Fibroblast of skin of right quadriceps (primary cell): ENCODE measurements around the gene ZNF266.

Experiments
- DNase-seq: peaks from one replicate; pipeline ENCODE4 v3.0.0-alpha.2; 2013

Gene ZNF266

GRCh38 chr19:9435279-9436268 lies at the start of gene ZNF266:
Gene ZNF266 (minus strand): TSS chr19:9435573. CDS start chr19:9420089, 15,484 bp downstream.
- peak; percentile 91 for DNase-seq

GRCh38 chr19:9485140-9485539 lies 49.8 kb upstream of the ZNF266 start:
- no peak for DNase-seq

- DNase-seq, result no peak
These were observed 39.6 kb upstream of the ZNF266 start for GRCh38 chr19:9474975-9475374.

- DNase-seq, result no peak
These were observed 31.8 kb upstream of the ZNF266 start for GRCh38 chr19:9467161-9467560.

GRCh38 chr19:9461938-9462337 lies 26.6 kb upstream of the ZNF266 start:
- DNase-seq, result no peak

- DNase-seq, result no peak
These were observed 20.8 kb upstream of the ZNF266 start for GRCh38 chr19:9456018-9456689.

- DNase-seq, result no peak
These were observed 18.6 kb upstream of the ZNF266 start for GRCh38 chr19:9453953-9454352.

GRCh38 chr19:9445037-9445436 lies 9.7 kb upstream of the ZNF266 start:
- DNase-seq, result no peak

GRCh38 chr19:9436358-9436757 lies 985 bp upstream of the ZNF266 start:
- no peak for DNase-seq

- DNase-seq, result no peak
These were observed 3.9 kb downstream of the ZNF266 start for GRCh38 chr19:9431475-9431874.

GRCh38 chr19:9430444-9430843 lies 4.9 kb downstream of the ZNF266 start:
- DNase-seq, result no peak

GRCh38 chr19:9427941-9428340 lies 7.4 kb downstream of the ZNF266 start:
- DNase-seq, result no peak

- no peak for DNase-seq
These were observed 22.0 kb downstream of the ZNF266 start for GRCh38 chr19:9413240-9413954.

GRCh38 chr19:9407827-9408226 lies 27.5 kb downstream of the ZNF266 start:
- DNase-seq, result no peak

- DNase-seq, result peak; percentile 87
These were observed 28.5 kb downstream of the ZNF266 start for GRCh38 chr19:9406798-9407352.

- DNase-seq, result no peak
These were observed 54.0 kb downstream of the ZNF266 start for GRCh38 chr19:9381361-9381785.

GRCh38 chr19:9370738-9371619 lies 64.4 kb downstream of the ZNF266 start:
- DNase-seq, result no peak

- DNase-seq, result peak; percentile 7
These were observed 72.5 kb downstream of the ZNF266 start, which contains the start of gene ZNF177 for GRCh38 chr19:9362905-9363304. Gene ZNF177 (plus strand): TSS chr19:9363013. CDS start chr19:9378312, 15,299 bp downstream.
